Stimulated activated CD8-positive, alpha-beta memory T cell treated with anti-CD3 and anti-CD28 coated beads, Interleukin-7, amount 100 ng/mL, for 4 hours (primary cell): ENCODE measurements around the gene RHCG.
"Not testable (repeated sequence)": the region's sequence is repeated elsewhere in the genome, so short reads cannot be mapped to it uniquely, and the experiment has no call there.

ENCODE experiments used
- DNase-seq, 2 donors: peaks; one replicate each; pipeline ENCODE4 v3.0.0-alpha.2; 2020; ENCODE audit warnings: low read depth in 2 of 2

Gene RHCG

GRCh38 chr15:89477411-89478242, 18.8 kb downstream of the RHCG start:
- no peak for DNase-seq

DNA sequence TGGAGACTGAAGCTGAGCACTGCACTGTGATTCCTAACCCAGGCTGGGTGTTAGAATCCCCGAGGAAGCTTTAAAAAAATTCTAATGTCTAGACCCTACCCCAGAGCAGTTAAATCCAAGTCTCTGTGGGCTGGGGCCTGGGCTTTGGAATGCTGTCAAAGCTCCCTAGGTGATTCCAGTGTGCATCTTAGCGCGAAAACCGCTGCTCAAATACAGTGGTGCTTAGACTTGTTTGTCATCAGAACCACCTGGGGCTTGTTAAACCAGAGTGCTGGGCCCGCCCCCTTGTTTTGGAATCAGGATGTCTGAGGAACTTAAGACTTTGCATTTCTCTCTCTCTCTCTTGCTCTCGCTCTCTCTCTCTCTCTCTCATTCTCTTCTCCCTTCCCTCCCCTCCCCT, 20.7 kb downstream of the RHCG start:
- DNase-seq: no peak

GRCh38 chr15:89472785-89473256, 23.6 kb downstream of the RHCG start:
- no peak for DNase-seq

DNA sequence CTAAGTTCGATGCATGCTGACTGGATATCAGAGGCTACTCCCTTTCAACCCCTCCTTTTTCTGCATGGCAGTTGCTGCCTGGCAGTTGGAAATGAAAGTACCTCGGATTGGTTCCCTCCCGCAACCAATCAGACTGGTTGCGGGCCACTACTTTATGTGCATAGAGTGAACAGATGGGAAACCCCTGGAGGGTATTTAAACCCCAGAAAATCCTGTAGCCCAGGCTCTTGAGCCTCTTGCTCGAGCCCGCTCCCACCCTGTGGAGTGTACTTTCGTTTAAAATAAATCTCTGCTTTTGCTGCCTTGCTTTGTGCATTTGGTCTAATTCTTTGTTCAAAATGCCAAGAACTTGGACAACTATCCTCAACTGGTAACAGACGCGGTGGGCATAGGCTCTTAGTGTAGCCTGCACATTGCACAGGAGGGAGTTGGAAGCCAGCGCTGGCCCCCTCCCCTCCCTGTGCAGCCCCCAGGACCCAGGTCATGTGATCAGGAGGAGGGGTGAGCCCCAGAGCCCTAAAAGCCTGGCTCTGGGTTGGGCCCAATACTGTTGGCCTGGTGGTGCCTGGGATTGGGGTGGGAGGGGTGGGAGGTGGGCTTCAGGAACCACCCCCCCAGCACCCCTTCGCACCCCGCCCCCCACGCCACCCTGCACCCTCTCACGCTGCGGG, 26.8 kb downstream of the RHCG start:
- no peak for DNase-seq

DNA sequence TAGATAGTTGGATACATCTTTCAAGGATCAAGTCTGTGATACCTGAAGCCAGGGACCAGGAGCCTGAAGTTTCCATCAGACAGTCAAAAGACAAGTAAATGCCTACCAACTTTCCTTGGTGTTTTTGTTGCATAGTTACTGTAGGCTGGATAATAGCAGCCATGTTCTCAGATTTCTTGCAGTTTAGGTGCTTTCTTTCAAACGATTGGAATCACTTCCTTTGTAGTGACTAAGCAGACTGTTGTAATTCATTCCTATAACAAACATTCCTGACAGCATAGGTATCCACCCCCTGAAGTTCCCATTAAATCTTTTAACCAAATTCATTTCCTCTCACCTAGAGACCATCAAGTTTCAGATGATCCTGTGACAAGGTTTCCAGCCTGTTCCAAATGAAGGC, 27.6 kb downstream of the RHCG start:
- not testable (repeated sequence) for DNase-seq

DNA sequence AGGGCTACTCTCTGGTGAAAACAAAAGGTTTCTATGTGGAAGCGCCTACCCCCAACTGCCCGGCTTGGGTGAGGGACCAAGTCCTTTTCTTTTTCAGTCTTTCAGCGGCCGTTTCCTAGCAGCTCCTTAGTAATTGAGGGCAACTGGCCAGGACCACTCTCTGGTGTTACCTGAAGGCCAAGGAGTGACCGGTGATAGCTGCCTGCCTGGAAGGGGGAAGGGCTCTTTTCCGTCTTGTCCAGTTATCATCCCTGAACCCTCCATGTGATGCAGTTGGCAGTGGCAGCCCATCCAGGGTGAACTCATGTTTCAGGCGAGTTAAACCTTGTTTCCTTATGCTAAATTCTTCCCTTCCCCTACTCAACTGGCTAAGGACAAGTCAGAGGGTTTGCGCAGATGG, 33.3 kb downstream of the RHCG start:
- DNase-seq: no peak

- DNase-seq: no peak
Measured at GRCh38 chr15:89462198-89462912, 34.0 kb downstream of the RHCG start.

GRCh38 chr15:89461386-89461785, 35.0 kb downstream of the RHCG start:
- no peak for DNase-seq

GRCh38 chr15:89460048-89460447, 36.3 kb downstream of the RHCG start:
- DNase-seq: no peak

GRCh38 chr15:89459271-89460038, 36.9 kb downstream of the RHCG start:
- DNase-seq: no peak

- DNase-seq: no peak
Measured at GRCh38 chr15:89458440-89458839, 37.9 kb downstream of the RHCG start.

- no peak for DNase-seq
Measured at GRCh38 chr15:89457086-89457485, 39.3 kb downstream of the RHCG start.

- no peak for DNase-seq
Measured at GRCh38 chr15:89455535-89455934, 40.8 kb downstream of the RHCG start.

GRCh38 chr15:89452330-89452836, 44.0 kb downstream of the RHCG start:
- no peak for DNase-seq

- DNase-seq: no peak
Measured at GRCh38 chr15:89451846-89452245, 44.5 kb downstream of the RHCG start.

- no peak for DNase-seq
Measured at GRCh38 chr15:89450076-89451006, 46.0 kb downstream of the RHCG start.

DNA sequence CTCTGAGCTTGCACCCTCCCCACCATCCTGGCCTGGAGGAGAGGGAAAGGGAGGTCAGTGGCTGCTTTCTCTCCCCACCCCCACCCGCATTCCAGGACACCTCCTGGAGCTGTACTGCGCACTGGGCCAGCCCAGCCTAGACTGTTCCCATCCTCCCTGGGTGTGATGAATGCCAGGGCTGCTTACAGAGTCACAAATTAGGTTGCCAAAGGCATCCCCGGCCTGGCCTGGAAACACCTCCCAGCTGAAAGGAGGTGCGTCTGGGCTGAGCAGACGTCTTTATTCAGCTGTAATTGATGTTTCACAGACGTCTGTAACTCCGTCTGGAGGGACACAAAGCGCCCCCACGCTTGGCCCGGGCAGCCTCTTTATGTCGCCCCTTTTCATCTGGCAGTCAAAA, 47.6 kb downstream of the RHCG start:
- no peak for DNase-seq

- DNase-seq: no peak
Measured at GRCh38 chr15:89447676-89448075, 48.7 kb downstream of the RHCG start.

DNA sequence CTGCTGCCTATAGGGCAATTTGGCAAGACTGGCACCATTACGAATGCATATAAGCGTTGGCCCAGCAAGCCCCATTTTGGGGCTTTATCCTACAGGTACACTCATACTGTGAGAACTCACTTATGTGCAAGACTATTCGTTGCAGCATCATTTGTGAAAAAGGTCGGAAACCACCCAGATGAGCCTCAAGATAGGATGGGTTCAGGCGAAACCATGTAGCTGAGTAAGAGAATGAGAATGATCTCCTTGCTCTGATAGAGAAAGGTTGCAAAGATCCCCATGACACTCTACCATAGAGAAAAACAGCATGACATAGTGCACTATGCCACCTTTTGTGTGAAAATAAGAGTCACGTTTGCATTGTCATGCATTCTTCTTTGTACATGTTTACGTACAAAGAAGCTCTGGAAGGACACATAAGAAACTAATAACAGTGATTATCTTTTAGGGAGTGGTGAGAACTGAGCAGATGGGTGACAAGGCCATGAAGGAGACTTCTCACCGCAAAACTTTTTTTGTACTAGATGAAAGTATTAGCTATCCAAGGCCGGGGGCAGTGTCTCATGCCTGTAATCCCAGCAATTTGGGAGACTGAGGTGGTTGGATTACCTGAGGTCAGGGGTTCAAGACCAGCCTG, 50.0 kb downstream of the RHCG start:
- no peak for DNase-seq

DNA sequence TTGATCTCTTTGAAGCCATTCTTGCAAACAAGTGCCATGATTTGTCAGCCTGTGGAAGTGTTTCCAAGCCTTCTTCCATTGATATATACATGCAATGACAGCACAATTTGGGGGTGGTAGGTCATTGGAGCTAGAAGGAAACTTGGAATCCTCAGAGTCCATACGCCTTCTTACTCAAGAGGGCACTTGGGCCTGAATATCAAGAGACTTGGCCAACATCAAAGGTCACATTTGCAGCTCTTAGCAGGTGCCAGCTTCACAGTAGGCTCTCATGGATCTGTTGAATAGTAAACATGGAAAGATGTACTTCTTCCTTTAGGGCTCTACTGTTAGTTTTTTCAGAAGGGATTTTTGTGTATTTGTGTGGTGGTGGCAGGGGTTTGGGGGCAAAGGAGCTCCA, 50.9 kb downstream of the RHCG start:
- DNase-seq: no peak
